Measurements from ENCODE around the gene RRAS2. TPM values are rescaled to one million over a fixed set of nuclear protein-coding genes. Genes with fewer than 3 reads are reported as not detected.

Gene RRAS2
- total RNA-seq, 1 donor from 2014 or later, result 150 TPM

GRCh38 chr11:14242187-14242586, 116.8 kb downstream of the RRAS2 start:
- no peaks in the 10 kb centered on the region for H3K4me1 ChIP-seq (ENCODE audit: insufficient read depth, low read length)
- no peaks in the 10 kb centered on the region for H3K79me2 ChIP-seq (ENCODE audit: insufficient read depth, low read length)
- H3K36me3 Mint-ChIP-seq (ENCODE audit: low read depth, unreplicated experiment), result peaks cover 3% of the 10 kb centered on the region
- H3K9me3 Mint-ChIP-seq (ENCODE audit: unreplicated experiment), result peaks cover 7% of the 10 kb centered on the region
- H3K9me3 ChIP-seq (ENCODE audit: insufficient read depth, low read depth, low read length), result no peaks in the 10 kb centered on the region
- no peak for FAIRE-seq
- no peak overlapping the region for H3K4me2 ChIP-seq (ENCODE audit: low read length)
- no peak for TF ChIP-seq EZH2 (IDR thresholded peaks at IDR 0.05; ENCODE audit: insufficient read depth, low read length)
- TF ChIP-seq CTCF (IDR thresholded peaks at IDR 0.05; ENCODE audit: insufficient read depth, low read depth, low read length), result no peak
- no peaks in the 10 kb centered on the region for H4K20me1 ChIP-seq (ENCODE audit: insufficient read depth, low read length)
- no peak overlapping the region for H3K27ac ChIP-seq (ENCODE audit: low read depth, low read length)
- H3K4me3 Mint-ChIP-seq (ENCODE audit: unreplicated experiment), result no peak overlapping the region
- H3K9ac ChIP-seq (ENCODE audit: low read length), result no peak overlapping the region
- DNase-seq (ENCODE audit: low read depth), result no peak
- peaks cover 40% of the 10 kb centered on the region for H3K27me3 Mint-ChIP-seq (ENCODE audit: low read depth, unreplicated experiment)
- no peak overlapping the region for H2AFZ ChIP-seq (ENCODE audit: low read depth, low read length)
- no peak overlapping the region for H3K4me3 ChIP-seq (ENCODE audit: insufficient read depth, low read depth, low read length)
- H3K27ac Mint-ChIP-seq (ENCODE audit: unreplicated experiment), result no peak overlapping the region
- no peaks in the 10 kb centered on the region for H3K36me3 ChIP-seq (ENCODE audit: insufficient read depth, low read length)
- H3K4me1 Mint-ChIP-seq (ENCODE audit: low read depth, unreplicated experiment), result peaks cover 2% of the 10 kb centered on the region
- peaks cover 11% of the 10 kb centered on the region for H3K27me3 ChIP-seq (ENCODE audit: insufficient read depth, low read length)

DNA sequence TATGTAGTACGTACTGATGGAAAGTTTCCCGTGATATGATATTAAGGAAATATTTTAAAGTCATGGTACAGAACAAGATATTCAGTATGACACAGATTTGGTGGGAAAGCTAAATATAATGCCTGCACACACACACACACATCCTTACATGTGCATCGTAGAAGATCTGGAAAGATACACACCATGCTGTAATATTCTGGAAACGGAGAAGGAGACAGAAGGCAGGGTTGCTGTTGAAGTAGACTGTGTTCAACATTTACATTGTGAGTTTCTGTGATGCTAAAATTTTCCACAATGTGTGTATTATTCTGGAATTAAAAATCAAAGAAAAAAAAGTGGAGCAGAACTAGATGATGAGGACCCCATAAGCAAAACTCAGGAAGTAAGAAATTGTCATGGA, 118.0 kb downstream of the RRAS2 start:
- Mint-ChIP-seq H3K4me1 (ENCODE audit: low read depth, unreplicated experiment) (peaks cover 4% of the 10 kb centered on the region), H3K9me3 (ENCODE audit: unreplicated experiment) (peaks cover 9% of the 10 kb centered on the region), H3K27me3 (ENCODE audit: low read depth, unreplicated experiment) (peaks cover 46% of the 10 kb centered on the region), H3K27ac (ENCODE audit: unreplicated experiment) (no peak overlapping the region), H3K36me3 (ENCODE audit: low read depth, unreplicated experiment) (peaks cover 3% of the 10 kb centered on the region), H3K4me3 (ENCODE audit: unreplicated experiment) (no peak overlapping the region)
- Histone ChIP-seq H2AFZ (ENCODE audit: low read depth, low read length) (no peak overlapping the region), H3K4me1 (ENCODE audit: insufficient read depth, low read length) (no peaks in the 10 kb centered on the region), H3K27me3 (ENCODE audit: insufficient read depth, low read length) (peaks cover 9% of the 10 kb centered on the region), H4K20me1 (ENCODE audit: insufficient read depth, low read length) (no peaks in the 10 kb centered on the region), H3K9me3 (ENCODE audit: insufficient read depth, low read depth, low read length) (no peaks in the 10 kb centered on the region), H3K36me3 (ENCODE audit: insufficient read depth, low read length) (no peaks in the 10 kb centered on the region), H3K27ac (ENCODE audit: low read depth, low read length) (no peak overlapping the region), H3K9ac (ENCODE audit: low read length) (no peak overlapping the region), H3K4me3 (ENCODE audit: insufficient read depth, low read depth, low read length) (no peak overlapping the region), H3K4me2 (ENCODE audit: low read length) (no peak overlapping the region), H3K79me2 (ENCODE audit: insufficient read depth, low read length) (no peaks in the 10 kb centered on the region)
- no peak for TF ChIP-seq EZH2 (IDR thresholded peaks at IDR 0.05; ENCODE audit: insufficient read depth, low read length)
- TF ChIP-seq CTCF (IDR thresholded peaks at IDR 0.05; ENCODE audit: insufficient read depth, low read depth, low read length), result no peak
- DNase-seq (ENCODE audit: low read depth), result no peak
- no peak for FAIRE-seq

DNA sequence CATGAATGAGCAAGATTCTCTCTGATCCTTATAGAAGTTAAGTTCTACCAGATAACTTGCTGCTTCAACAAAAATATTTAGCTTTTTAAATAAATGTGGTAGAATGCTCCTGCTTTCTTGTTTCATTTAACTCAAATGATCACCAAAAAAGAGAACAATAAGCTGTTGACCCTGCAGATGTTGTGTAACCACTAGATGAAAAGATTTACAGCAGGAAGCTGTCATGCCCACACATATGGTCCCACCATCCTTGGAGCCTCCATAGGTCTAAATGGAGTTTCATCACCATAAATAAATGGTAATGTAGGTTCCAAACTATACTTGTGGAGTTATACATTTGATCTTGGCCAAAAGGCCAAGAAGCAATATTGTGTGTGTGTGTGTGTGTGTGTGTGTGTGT, 118.8 kb downstream of the RRAS2 start:
- peaks cover 49% of the 10 kb centered on the region for H3K27me3 Mint-ChIP-seq (ENCODE audit: low read depth, unreplicated experiment)
- Histone ChIP-seq H3K4me2 (ENCODE audit: low read length) (no peak overlapping the region), H3K9me3 (ENCODE audit: insufficient read depth, low read depth, low read length) (no peaks in the 10 kb centered on the region), H3K9ac (ENCODE audit: low read length) (no peak overlapping the region), H3K27ac (ENCODE audit: low read depth, low read length) (no peak overlapping the region), H3K36me3 (ENCODE audit: insufficient read depth, low read length) (no peaks in the 10 kb centered on the region), H3K4me1 (ENCODE audit: insufficient read depth, low read length) (no peaks in the 10 kb centered on the region), H3K79me2 (ENCODE audit: insufficient read depth, low read length) (no peaks in the 10 kb centered on the region), H3K27me3 (ENCODE audit: insufficient read depth, low read length) (peaks cover 10% of the 10 kb centered on the region), H2AFZ (ENCODE audit: low read depth, low read length) (no peak overlapping the region), H4K20me1 (ENCODE audit: insufficient read depth, low read length) (no peaks in the 10 kb centered on the region), H3K4me3 (ENCODE audit: insufficient read depth, low read depth, low read length) (no peak overlapping the region)
- H3K4me1 Mint-ChIP-seq (ENCODE audit: low read depth, unreplicated experiment), result peaks cover 4% of the 10 kb centered on the region
- no peak overlapping the region for H3K4me3 Mint-ChIP-seq (ENCODE audit: unreplicated experiment)
- FAIRE-seq, result no peak
- peaks cover 3% of the 10 kb centered on the region for H3K36me3 Mint-ChIP-seq (ENCODE audit: low read depth, unreplicated experiment)
- no peak for TF ChIP-seq CTCF (IDR thresholded peaks at IDR 0.05; ENCODE audit: insufficient read depth, low read depth, low read length)
- TF ChIP-seq EZH2 (IDR thresholded peaks at IDR 0.05; ENCODE audit: insufficient read depth, low read length), result no peak
- peaks cover 11% of the 10 kb centered on the region for H3K9me3 Mint-ChIP-seq (ENCODE audit: unreplicated experiment)
- DNase-seq (ENCODE audit: low read depth), result no peak
- H3K27ac Mint-ChIP-seq (ENCODE audit: unreplicated experiment), result no peak overlapping the region

Measured in astrocyte (in vitro differentiated cells and primary cell).